Spleen (tissue), 11 donors: ENCODE results near the gene PLXND1. TPM values are rescaled to one million over a fixed set of nuclear protein-coding genes. Genes with fewer than 3 reads are reported as not detected.

Source experiments
- DNase-seq: peaks from one replicate; pipeline ENCODE4 v3.0.0-alpha.2; 2020
- H3K27ac ChIP-seq, 8 donors: fragments of 200-600 bp; sonication (generic) in 7 of 8; 1 replicate in 4 of 8; 2 replicates in 4 of 8; pipeline versions ENCODE4 v1.5.0 to v1.8.0; 2016 to 2021; ENCODE audit warnings: inconsistent platforms in 4 of 8, mild to moderate bottlenecking in 4 of 8, moderate library complexity in 1 of 8
- H3K27me3 ChIP-seq, 7 donors: fragments of 200-600 bp; sonication (generic) in 6 of 7; replicated peaks in 1 of 7; 1 replicate in 4 of 7; 2 replicates in 3 of 7; pipeline versions ENCODE4 v1.5.0 to v1.8.0; 2016 to 2021; ENCODE audit warnings: inconsistent platforms in 3 of 7, mild to moderate bottlenecking in 1 of 7
- H3K36me3 ChIP-seq, 6 donors: fragments of 200-600 bp; sonication (generic) in 5 of 6; 1 replicate in 4 of 6; 2 replicates in 2 of 6; pipeline versions ENCODE4 v1.5.0 to v1.8.0; 2016 to 2021; ENCODE audit warnings: inconsistent platforms in 2 of 6
- H3K4me1 ChIP-seq, 6 donors: fragments of 200-600 bp; sonication (generic) in 5 of 6; 1 replicate in 3 of 6; 2 replicates in 3 of 6; pipeline versions ENCODE4 v1.5.0 to v1.8.0; 2016 to 2021; ENCODE audit warnings: inconsistent platforms in 3 of 6
- H3K4me3 ChIP-seq, 8 donors: fragments of 200-600 bp; sonication (generic) in 7 of 8; 1 replicate in 4 of 8; 2 replicates in 4 of 8; pipeline versions ENCODE4 v1.5.0 to v1.8.0; 2016 to 2021; ENCODE audit warnings: inconsistent platforms in 4 of 8, mild to moderate bottlenecking in 4 of 8, moderate library complexity in 2 of 8
- H3K9me3 ChIP-seq, 8 donors: fragments of 200-600 bp; sonication (generic) in 7 of 8; 1 replicate in 4 of 8; 2 replicates in 4 of 8; pipeline versions ENCODE4 v1.5.0 to v1.8.0; 2016 to 2021; ENCODE audit warnings: inconsistent platforms in 4 of 8
- POLR2A ChIP-seq, 3 donors: fragments of 450-650 bp; IDR thresholded peaks; one replicate each; pipeline ENCODE4 v1.5.1; 2017; ENCODE audit warnings: antibody characterized with exemption in 3 of 3, mild to moderate bottlenecking in 1 of 3
- POLR2AphosphoS5 ChIP-seq, 3 donors: sonication (generic); formaldehyde crosslinking; IDR thresholded peaks; one replicate each; pipeline ENCODE4 v1.5.1; 2017; ENCODE audit warnings: antibody characterized with exemption in 3 of 3
- WGBS, 5 donors: extraction: QIAGEN DNeasy Blood & Tissue Kit in 3 of 5; methylation state at CpG; one replicate each; pipeline versions ENCODE4 v1.1.5 to v1.1.7; 2013 to 2018; 5-methylcytosine and 5-hydroxymethylcytosine counted together
- intact Hi-C: fragments of 100-400 bp; cut with DNase I; formaldehyde crosslinking; loops from one replicate; pipeline ENCODE4 v1.15.0; 2023; ENCODE audit warnings: low total_unique reads
- polyA plus RNA-seq, 3 donors: library from polyadenylated mRNA; stranded (reverse); fragments of 200-250 nt; gene quantifications; one replicate each; pipeline ENCODE4 v1.2.1, GENCODE V29; 2013
- total RNA-seq, 7 donors: library from RNA; depleted of rRNA in 3 of 7; stranded (reverse); fragments of >200 nt in 3 of 7; fragmentation: NEBNext Ultra II Directional in 4 of 7; extraction: Animal tissue kit (Norgen Biotek cat#: 25700) in 4 of 7; gene quantifications; one replicate each; pipeline versions ENCODE4 v1.1.0 to v1.2.1, GENCODE V29; 2016 to 2021
- TF ChIP-seq, protein P1 (sequence below), 11 experiments: fragments of 200-600 bp in 7 of 11; fragments of 450-650 bp in 4 of 11; sonication (generic) in 4 of 11; IDR thresholded peaks in 8 of 11; conservative IDR thresholded peaks in 3 of 11; 1 replicate in 7 of 11; 2 replicates in 4 of 11; pipeline versions ENCODE4 v1.4.0 to v1.8.0; 2016 to 2021; ENCODE audit warnings: antibody characterized with exemption in 11 of 11, inconsistent platforms in 4 of 11, mild to moderate bottlenecking in 1 of 11
- donor health status: healthy with polysubstance abuse.
- donor health status: DM: no; HTN: no; CAD: no; lungs with moderate emphysema.
- donor health status: DM: no; HTN: no; CAD: no.
- donor health status: Bipolar disorder and iron deficiency.
- donor health status: healthy.
- donor health status: DM: no; HTN: no; CAD: no.
- donor health status: DM: yes; HTN: yes; CAD: no.

PLXND1 gene
- total and polyA plus RNA-seq, 10 donors, result 44.4 to 238 (median 164) TPM

DNA sequence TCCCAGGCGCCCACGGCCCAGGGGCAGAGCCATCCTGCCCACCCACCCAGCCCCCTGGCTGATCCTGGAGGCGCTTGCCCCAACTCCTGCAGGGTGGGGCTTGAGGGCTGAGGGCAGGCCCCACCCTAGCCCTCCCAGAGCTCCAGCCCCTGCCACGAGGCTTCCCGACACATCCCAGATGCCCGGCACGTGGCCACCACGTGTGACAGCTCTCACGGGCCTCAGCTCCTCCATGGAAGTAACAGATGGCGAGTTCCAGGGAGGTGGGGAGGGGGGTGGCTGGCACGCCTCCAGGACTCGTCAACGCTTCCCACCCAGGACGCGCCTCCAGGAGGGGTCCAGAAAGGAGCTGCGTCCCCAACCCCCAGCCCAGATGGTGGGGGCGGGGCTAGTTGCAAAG is 29.1 kb downstream of the PLXND1 start:
- peak; percentile 88 for DNase-seq

DNA sequence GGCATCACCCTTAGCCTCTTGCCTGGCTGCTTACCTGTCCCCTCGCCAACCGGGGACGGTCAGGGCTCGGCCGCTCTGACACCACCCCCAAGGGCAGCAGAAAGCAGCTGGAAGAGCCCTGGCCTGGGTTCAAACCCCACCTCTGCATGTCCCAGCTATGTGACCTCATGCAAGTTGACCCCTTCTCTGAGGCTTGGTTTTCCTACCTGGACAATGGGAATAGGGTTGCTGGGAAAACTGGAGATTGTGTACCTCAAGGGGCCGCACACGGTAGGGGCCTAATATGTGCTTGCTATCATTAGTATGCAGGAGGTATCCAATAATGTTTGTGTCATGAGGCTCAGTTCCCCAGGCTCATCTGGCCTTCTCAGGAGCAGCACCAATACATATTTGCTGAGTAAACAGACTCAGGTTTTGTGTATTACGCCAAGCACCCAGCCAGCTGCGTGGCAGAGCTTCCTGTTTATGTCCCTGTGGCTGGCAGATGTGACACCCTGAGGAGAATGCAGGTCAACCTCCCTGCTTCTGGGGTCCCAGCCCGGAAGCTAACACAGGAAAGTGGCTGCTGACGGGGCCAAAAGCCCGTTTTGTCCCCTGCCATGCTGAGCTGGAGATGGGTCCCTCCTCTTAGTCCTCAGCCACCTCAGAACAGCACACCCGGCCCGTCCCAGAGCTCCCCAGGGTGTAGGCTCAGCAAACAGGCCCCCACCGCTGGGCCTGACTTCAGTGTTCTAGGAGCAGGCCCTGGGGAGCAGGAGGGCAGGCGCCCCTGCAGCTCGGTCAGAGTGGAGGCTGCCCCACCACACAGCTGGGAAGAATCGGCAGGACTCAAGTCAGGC is 29.7 kb downstream of the PLXND1 start:
- Histone ChIP-seq H3K9me3 (no peaks in the 10 kb centered on the region), H3K27ac (peak overlapping the region; percentile 72 to 97 (median 88)), H3K4me3 (peak overlapping the region in 1 of 8 donors; percentile 16), H3K36me3 (peaks cover 0 to 94% (median 23%) of the 10 kb centered on the region in 6 donors), H3K4me1 (peaks cover 32 to 78% (median 49%) of the 10 kb centered on the region in 6 donors), H3K27me3 (no peaks in the 10 kb centered on the region)
- intact Hi-C loops, result no loop called here
- WGBS, 5 donors, result 33 to 52% (median 44%) methylated on average over 15 to 18 of the region's 18 CpGs
- peak; percentile 94 for DNase-seq
- TF ChIP-seq, protein P1, sequence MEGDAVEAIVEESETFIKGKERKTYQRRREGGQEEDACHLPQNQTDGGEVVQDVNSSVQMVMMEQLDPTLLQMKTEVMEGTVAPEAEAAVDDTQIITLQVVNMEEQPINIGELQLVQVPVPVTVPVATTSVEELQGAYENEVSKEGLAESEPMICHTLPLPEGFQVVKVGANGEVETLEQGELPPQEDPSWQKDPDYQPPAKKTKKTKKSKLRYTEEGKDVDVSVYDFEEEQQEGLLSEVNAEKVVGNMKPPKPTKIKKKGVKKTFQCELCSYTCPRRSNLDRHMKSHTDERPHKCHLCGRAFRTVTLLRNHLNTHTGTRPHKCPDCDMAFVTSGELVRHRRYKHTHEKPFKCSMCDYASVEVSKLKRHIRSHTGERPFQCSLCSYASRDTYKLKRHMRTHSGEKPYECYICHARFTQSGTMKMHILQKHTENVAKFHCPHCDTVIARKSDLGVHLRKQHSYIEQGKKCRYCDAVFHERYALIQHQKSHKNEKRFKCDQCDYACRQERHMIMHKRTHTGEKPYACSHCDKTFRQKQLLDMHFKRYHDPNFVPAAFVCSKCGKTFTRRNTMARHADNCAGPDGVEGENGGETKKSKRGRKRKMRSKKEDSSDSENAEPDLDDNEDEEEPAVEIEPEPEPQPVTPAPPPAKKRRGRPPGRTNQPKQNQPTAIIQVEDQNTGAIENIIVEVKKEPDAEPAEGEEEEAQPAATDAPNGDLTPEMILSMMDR (IDR thresholded peaks at IDR 0.05 in 8 of 11, conservative IDR thresholded peaks at IDR 0.05 in 3 of 11), result no peak
- peak; percentile 80 to 95 (median 87) for TF ChIP-seq POLR2AphosphoS5 (IDR thresholded peaks at IDR 0.05)
- peak in 1 of 3 donors; percentile 13 for TF ChIP-seq POLR2A (IDR thresholded peaks at IDR 0.05)

More for the DNA sequence above, 29.1 kb downstream of the PLXND1 start:
- Histone ChIP-seq H3K36me3 (peaks cover 0 to 94% (median 19%) of the 10 kb centered on the region in 6 donors), H3K27me3 (no peaks in the 10 kb centered on the region), H3K9me3 (no peaks in the 10 kb centered on the region), H3K4me1 (peaks cover 32 to 82% (median 50%) of the 10 kb centered on the region in 6 donors), H3K4me3 (peak overlapping the region in 1 of 8 donors; percentile 16), H3K27ac (peak overlapping the region; percentile 72 to 97 (median 88))
- intact Hi-C loops, result no loop called here
- no peak for TF ChIP-seq POLR2A (IDR thresholded peaks at IDR 0.05)
- TF ChIP-seq POLR2AphosphoS5 (IDR thresholded peaks at IDR 0.05), result no peak
- TF ChIP-seq, protein P1 (IDR thresholded peaks at IDR 0.05 in 8 of 11, conservative IDR thresholded peaks at IDR 0.05 in 3 of 11), result no peak
- 30 to 43% (median 39%) methylated on average over 11 to 17 of the region's 17 CpGs for WGBS, 5 donors

DNA sequence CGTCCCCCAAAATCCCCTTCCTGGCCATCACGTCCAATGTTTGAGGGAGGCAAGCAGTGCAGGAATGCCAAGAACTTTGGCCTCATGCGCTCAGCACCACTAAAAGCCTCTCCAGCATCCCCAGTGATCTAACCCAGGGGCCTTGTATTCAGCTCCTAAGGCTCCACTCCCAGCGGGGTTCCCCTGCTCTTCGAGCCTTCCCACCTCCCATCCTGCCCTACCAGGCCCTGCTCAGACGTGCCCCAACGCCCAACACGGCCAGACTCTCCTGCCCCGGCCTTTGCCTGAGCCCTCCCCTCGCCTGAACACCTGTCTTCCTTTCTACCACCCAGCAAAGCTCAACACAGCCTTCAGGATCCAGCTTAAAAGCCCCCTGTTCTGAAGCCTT is 30.5 kb downstream of the PLXND1 start:
- Histone ChIP-seq H3K4me3 (no peak overlapping the region), H3K27me3 (no peaks in the 10 kb centered on the region), H3K9me3 (no peaks in the 10 kb centered on the region), H3K4me1 (peaks cover 32 to 78% (median 49%) of the 10 kb centered on the region in 6 donors), H3K27ac (peak overlapping the region; percentile 72 to 97 (median 88)), H3K36me3 (peaks cover 0 to 94% (median 29%) of the 10 kb centered on the region in 6 donors)
- intact Hi-C loops, result no loop called here
- DNase-seq, result no peak
- TF ChIP-seq POLR2AphosphoS5 (IDR thresholded peaks at IDR 0.05) (peak in 1 of 3 donors; percentile 27), POLR2A (IDR thresholded peaks at IDR 0.05) (no peak)
- 77 to 83% (median 80%) methylated on average over 10 of the region's 10 CpGs for WGBS, 5 donors

DNA sequence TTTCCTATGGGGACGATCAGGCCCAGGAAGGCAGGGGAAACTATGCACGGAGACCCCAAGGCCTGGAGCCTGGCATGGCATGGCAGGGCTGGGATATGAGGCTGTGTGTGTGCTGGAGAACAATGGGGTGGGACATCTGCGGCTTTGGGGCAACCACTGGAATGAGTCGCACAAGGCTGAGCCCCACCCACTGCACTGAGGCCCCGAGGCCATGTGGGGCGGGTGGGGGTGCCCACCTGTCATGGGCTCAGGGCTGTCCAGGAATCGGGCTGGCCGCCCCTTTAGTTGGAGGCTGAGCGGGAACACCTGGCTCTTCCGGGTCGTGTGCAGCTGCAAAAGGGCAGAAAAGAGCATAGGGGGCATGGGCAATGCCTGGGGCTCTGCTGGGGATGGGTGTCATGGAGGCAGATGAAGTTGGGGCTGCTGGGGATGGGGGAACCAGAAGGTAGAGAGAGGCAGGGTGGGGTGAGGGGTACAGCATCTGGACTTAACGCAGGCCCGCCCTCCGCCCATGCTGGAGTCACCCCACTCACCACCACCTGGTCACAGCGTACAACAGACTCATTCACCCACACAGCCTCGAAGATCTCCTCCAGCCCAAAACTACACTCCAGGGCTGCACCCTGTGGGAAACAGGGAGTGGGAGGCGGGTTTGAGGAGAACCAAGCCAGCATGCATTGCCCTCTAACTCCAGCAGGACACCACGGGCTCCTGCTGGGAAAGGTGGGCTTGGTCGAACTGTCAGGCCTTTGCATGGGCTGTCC is 31.1 kb downstream of the PLXND1 start:
- intact Hi-C loops, result no loop called here

More for the DNA sequence above, 31.1 kb downstream of the PLXND1 start:
- H3K9me3 ChIP-seq, result no peaks in the 10 kb centered on the region
- WGBS, 5 donors, result 75 to 90% (median 86%) methylated on average over 19 of the region's 19 CpGs
- H3K36me3 ChIP-seq, result peaks cover 0 to 94% (median 34%) of the 10 kb centered on the region in 6 donors
- H3K27me3 ChIP-seq, result no peaks in the 10 kb centered on the region
- no peak overlapping the region for H3K4me3 ChIP-seq
- H3K27ac ChIP-seq, result peak overlapping the region in 6 of 8 donors; percentile 72 to 97 (median 90)
- H3K4me1 ChIP-seq, result peaks cover 32 to 73% (median 49%) of the 10 kb centered on the region in 6 donors
- DNase-seq, result no peak
- TF ChIP-seq POLR2AphosphoS5 (IDR thresholded peaks at IDR 0.05) (no peak), POLR2A (IDR thresholded peaks at IDR 0.05) (no peak)
- TF ChIP-seq, protein P1 (IDR thresholded peaks at IDR 0.05 in 8 of 11, conservative IDR thresholded peaks at IDR 0.05 in 3 of 11), result no peak
